CD4-positive, alpha-beta memory T cell (primary cell): Measurements from ENCODE around the gene TTC17. TPM values are rescaled to one million over a fixed set of nuclear protein-coding genes. Genes with fewer than 3 reads are reported as not detected.
"Not testable (repeated sequence)": the region's sequence is repeated elsewhere in the genome, so short reads cannot be mapped to it uniquely, and the experiment has no call there.

Experiments
- CTCF ChIA-PET: fragments of 350-600 bp; sonication (Branson Sonifier 250); formaldehyde crosslinking; loops from one replicate; lab custom pipeline; 2021; ENCODE audit warnings: inconsistent platforms; ENCODE audit not compliant: partially characterized antibody; lab: Charles Lee
- POLR2A ChIA-PET: fragments of 350-600 bp; sonication (Branson Sonifier 250); formaldehyde crosslinking; loops from one replicate; lab custom pipeline; 2021; ENCODE audit not compliant: partially characterized antibody; lab: Charles Lee
- DNase-seq, 5 donors: peaks; one replicate each; pipeline versions ENCODE4 v3.0.0 to v3.0.0-alpha.2; 2020 to 2022; ENCODE audit warnings: mixed read lengths in 1 of 5
- H3K27ac ChIP-seq: one replicate; pipeline ENCODE4 v1.7.0; 2013; ENCODE audit warnings: low read depth, low read length
- H3K27me3 ChIP-seq: 2 replicates; pipeline ENCODE4 v1.7.0; 2013; ENCODE audit warnings: mild to moderate bottlenecking, low read length, moderate library complexity; ENCODE audit not compliant: insufficient read depth
- H3K36me3 ChIP-seq: 2 replicates; pipeline ENCODE4 v1.7.0; 2013; ENCODE audit warnings: mild to moderate bottlenecking, low read length, moderate library complexity; ENCODE audit not compliant: insufficient read depth
- H3K4me1 ChIP-seq: 2 replicates; pipeline ENCODE4 v1.7.0; 2013; ENCODE audit warnings: mild to moderate bottlenecking, low read length, moderate library complexity; ENCODE audit not compliant: insufficient read depth
- H3K4me3 ChIP-seq, 2 donors: one replicate each; pipeline ENCODE4 v1.7.0; 2013; ENCODE audit warnings: low read length in 2 of 2, mild to moderate bottlenecking in 1 of 2
- H3K9me3 ChIP-seq, 2 donors: one replicate each; pipeline ENCODE4 v1.7.0; 2013; ENCODE audit warnings: low read length in 2 of 2, control low read depth in 1 of 2; ENCODE audit not compliant: control insufficient read depth in 1 of 2
- H3K27ac Mint-ChIP-seq, 7 donors: one replicate each; pipeline ENCODE4 v1.8.0; 2020 to 2021; ENCODE audit warnings: mixed read lengths in 7 of 7, mild to moderate bottlenecking in 6 of 7, inconsistent platforms in 3 of 7, moderate library complexity in 3 of 7
- H3K27me3 Mint-ChIP-seq, 2 donors: one replicate each; pipeline ENCODE4 v1.8.0; 2020 to 2021; ENCODE audit warnings: mixed read lengths in 2 of 2
- H3K36me3 Mint-ChIP-seq, 2 donors: one replicate each; pipeline ENCODE4 v1.8.0; 2020 to 2021; ENCODE audit warnings: mixed read lengths in 2 of 2, inconsistent platforms in 1 of 2, mild to moderate bottlenecking in 1 of 2
- H3K4me1 Mint-ChIP-seq, 4 donors: one replicate each; pipeline ENCODE4 v1.8.0; 2020 to 2021; ENCODE audit warnings: mixed read lengths in 4 of 4, mild to moderate bottlenecking in 1 of 4
- H3K4me3 Mint-ChIP-seq, 8 donors: one replicate each; pipeline ENCODE4 v1.8.0; 2020 to 2021; ENCODE audit warnings: mixed read lengths in 8 of 8, mild to moderate bottlenecking in 7 of 8, moderate library complexity in 6 of 8, inconsistent platforms in 3 of 8
- H3K9me3 Mint-ChIP-seq, 8 donors: one replicate each; pipeline ENCODE4 v1.8.0; 2020 to 2021; ENCODE audit warnings: mixed read lengths in 8 of 8, mild to moderate bottlenecking in 5 of 8, inconsistent platforms in 3 of 8, moderate library complexity in 1 of 8
- intact Hi-C: fragments of 100-400 bp; cut with micrococcal nuclease; formaldehyde crosslinking; loops from one replicate; pipeline ENCODE4 v1.15.1; 2023
- polyA plus RNA-seq, 2 donors: library from polyadenylated mRNA; unstranded; fragments of 300-500 nt; fragmentation: Illumina TruSeq; gene quantifications; one replicate each; pipeline ENCODE4 v1.2.3, GENCODE V29; 2021
- total RNA-seq, 2 experiments: library from RNA; stranded (reverse); gene quantifications; one replicate each; pipeline ENCODE4 v1.2.3, GENCODE V29; 2021

TTC17 gene
- total and polyA plus RNA-seq, 4 experiments from 2014 or later = 50.7 to 112 (median 82.0) TPM

DNA sequence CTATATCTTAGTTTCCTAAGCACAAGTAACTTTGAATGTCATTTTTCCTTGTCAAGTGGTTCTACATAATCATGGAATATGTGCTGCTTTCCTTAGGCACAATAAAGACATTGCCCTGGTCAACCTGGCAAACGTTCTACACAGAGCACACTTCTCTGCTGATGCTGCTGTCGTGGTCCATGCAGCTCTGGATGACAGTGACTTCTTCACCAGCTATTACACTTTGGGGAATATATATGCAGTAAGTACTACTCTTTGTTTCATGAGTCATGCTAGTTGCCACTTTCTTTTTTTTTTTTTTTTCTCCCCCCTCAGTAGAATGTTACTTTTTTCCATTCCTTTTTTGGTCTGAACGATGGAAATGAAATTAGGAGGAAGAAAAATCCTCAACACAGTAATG lies 38.5 kb downstream of the TTC17 start:
- peaks cover 55% of the 10 kb centered on the region for H3K36me3 ChIP-seq
- ChIA-PET POLR2A (no interaction called here), CTCF (no interaction called here)
- Mint-ChIP-seq H3K4me1 (peaks cover 7 to 10% (median 9%) of the 10 kb centered on the region in 4 donors), H3K27ac (no peak overlapping the region), H3K27me3 (no peaks in the 10 kb centered on the region), H3K4me3 (no peak overlapping the region), H3K9me3 (peaks cover 0 to 1% (median 0%) of the 10 kb centered on the region in 8 donors), H3K36me3 (peaks cover 64 to 88% of the 10 kb centered on the region in 2 donors)
- H3K27me3 ChIP-seq = no peaks in the 10 kb centered on the region
- H3K27ac ChIP-seq = no peak overlapping the region
- no peak overlapping the region for H3K4me3 ChIP-seq
- DNase-seq = no peak
- H3K9me3 ChIP-seq = no peaks in the 10 kb centered on the region
- intact Hi-C loops = no loop called here
- peaks cover 12% of the 10 kb centered on the region for H3K4me1 ChIP-seq

DNA sequence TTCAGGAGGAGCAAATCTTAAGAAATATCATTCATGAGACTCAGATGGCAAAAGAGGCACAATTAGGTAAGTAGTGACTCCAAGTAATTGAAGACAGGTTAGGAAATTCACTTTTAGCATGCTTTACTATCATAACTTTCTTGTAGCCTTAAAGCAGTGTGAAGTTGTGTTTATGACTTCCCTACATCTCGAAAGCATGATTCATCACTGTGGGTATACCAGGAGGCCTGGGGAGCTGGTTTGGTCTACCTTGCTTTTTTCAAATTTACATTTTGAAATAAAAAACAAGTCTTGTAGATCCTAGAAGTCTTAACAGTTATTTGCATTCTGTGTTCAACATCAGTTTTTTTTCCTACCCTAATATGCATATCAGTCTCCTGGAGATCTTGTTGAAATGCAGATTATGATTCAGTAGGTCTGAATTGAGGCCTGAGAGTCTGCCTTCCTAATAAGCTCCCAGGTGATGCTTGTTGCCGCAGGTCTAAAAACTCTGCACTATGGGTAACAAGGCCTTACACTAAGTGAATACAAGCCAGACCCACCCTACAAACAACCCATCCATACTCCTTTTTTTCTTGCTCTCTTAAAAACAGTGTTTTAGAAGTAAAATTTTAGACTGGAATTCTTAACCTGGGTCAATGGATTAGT lies 41.4 kb downstream of the TTC17 start:
- CTCF ChIA-PET = no interaction called here
- H3K27ac Mint-ChIP-seq = peak overlapping the region in 1 of 7 donors; percentile 23

DNA sequence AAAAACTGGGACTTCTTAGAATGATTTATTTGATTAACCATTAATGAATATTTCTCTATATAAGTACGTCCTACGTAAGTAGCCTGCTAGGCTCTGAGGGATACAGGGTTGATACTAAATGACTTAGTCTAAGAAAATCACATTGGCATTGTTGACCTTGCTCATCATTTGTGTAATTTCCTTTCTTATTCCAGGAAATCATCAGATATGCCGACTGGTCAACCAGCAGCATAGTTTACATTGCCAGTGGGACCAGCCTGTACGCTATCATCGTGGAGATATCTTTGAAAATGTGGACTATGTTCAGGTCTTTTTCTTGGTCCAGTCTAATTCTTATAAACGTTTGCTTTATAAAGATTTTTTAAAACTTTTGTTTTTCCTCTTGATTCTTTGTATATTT lies 42.5 kb downstream of the TTC17 start:
- no peak overlapping the region for H3K4me3 Mint-ChIP-seq
- no peaks in the 10 kb centered on the region for H3K9me3 ChIP-seq
- no peaks in the 10 kb centered on the region for H3K9me3 Mint-ChIP-seq
- H3K36me3 ChIP-seq = peaks cover 74% of the 10 kb centered on the region
- H3K27ac Mint-ChIP-seq = peak overlapping the region in 1 of 7 donors; percentile 59
- H3K27me3 Mint-ChIP-seq = no peaks in the 10 kb centered on the region
- no peak overlapping the region for H3K4me3 ChIP-seq
- H3K27me3 ChIP-seq = no peaks in the 10 kb centered on the region
- intact Hi-C loops = no loop called here
- no peaks in the 10 kb centered on the region for H3K4me1 ChIP-seq
- no peak for DNase-seq
- peaks cover 70 to 94% of the 10 kb centered on the region in 2 donors for H3K36me3 Mint-ChIP-seq
- POLR2A ChIA-PET = no interaction called here
- H3K4me1 Mint-ChIP-seq = peaks cover 0 to 4% (median 1%) of the 10 kb centered on the region in 4 donors
- H3K27ac ChIP-seq = no peak overlapping the region
- CTCF ChIA-PET = no interaction called here

More for the DNA sequence above, 41.4 kb downstream of the TTC17 start:
- POLR2A ChIA-PET = no interaction called here
- peaks cover 64% of the 10 kb centered on the region for H3K36me3 ChIP-seq
- peaks cover 0 to 4% (median 1%) of the 10 kb centered on the region in 4 donors for H3K4me1 Mint-ChIP-seq
- H3K27me3 ChIP-seq = no peaks in the 10 kb centered on the region
- no peak overlapping the region for H3K27ac ChIP-seq
- peaks cover 63 to 90% of the 10 kb centered on the region in 2 donors for H3K36me3 Mint-ChIP-seq
- H3K4me3 Mint-ChIP-seq = no peak overlapping the region
- no peaks in the 10 kb centered on the region for H3K9me3 Mint-ChIP-seq
- intact Hi-C loops = no loop called here
- H3K9me3 ChIP-seq = no peaks in the 10 kb centered on the region
- H3K4me1 ChIP-seq = no peaks in the 10 kb centered on the region
- H3K27me3 Mint-ChIP-seq = no peaks in the 10 kb centered on the region
- no peak overlapping the region for H3K4me3 ChIP-seq
- no peak for DNase-seq

DNA sequence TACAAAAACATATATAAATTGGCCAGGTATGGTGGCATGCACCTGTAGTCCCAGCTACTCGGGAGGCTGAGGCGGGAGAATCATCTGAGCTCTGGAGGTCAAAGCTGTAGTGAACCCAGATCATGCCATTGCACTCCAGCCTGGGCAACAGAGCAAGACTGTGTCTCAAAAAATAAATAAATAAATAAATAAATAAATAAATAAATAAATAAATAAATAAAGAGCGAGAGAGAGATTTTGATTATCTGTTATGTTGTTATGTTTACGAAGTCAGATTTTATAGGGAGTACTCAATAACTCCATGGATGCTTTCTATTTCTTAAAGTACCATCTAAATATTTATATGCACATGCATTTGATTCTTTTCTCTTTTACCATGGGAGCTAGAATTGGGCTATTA lies 43.1 kb downstream of the TTC17 start:
- H3K9me3 ChIP-seq, intact Hi-C loops, CTCF ChIA-PET, H3K27ac Mint-ChIP-seq, H3K4me3 Mint-ChIP-seq, POLR2A ChIA-PET, H3K4me1 Mint-ChIP-seq, H3K27ac ChIP-seq, H3K4me3 ChIP-seq, H3K27me3 Mint-ChIP-seq, DNase-seq, H3K4me1 ChIP-seq, H3K9me3 Mint-ChIP-seq, H3K27me3 ChIP-seq: not testable (repeated sequence)
- peaks cover 70% of the 10 kb centered on the region for H3K36me3 ChIP-seq
- H3K36me3 Mint-ChIP-seq = peaks cover 69 to 93% of the 10 kb centered on the region in 2 donors

DNA sequence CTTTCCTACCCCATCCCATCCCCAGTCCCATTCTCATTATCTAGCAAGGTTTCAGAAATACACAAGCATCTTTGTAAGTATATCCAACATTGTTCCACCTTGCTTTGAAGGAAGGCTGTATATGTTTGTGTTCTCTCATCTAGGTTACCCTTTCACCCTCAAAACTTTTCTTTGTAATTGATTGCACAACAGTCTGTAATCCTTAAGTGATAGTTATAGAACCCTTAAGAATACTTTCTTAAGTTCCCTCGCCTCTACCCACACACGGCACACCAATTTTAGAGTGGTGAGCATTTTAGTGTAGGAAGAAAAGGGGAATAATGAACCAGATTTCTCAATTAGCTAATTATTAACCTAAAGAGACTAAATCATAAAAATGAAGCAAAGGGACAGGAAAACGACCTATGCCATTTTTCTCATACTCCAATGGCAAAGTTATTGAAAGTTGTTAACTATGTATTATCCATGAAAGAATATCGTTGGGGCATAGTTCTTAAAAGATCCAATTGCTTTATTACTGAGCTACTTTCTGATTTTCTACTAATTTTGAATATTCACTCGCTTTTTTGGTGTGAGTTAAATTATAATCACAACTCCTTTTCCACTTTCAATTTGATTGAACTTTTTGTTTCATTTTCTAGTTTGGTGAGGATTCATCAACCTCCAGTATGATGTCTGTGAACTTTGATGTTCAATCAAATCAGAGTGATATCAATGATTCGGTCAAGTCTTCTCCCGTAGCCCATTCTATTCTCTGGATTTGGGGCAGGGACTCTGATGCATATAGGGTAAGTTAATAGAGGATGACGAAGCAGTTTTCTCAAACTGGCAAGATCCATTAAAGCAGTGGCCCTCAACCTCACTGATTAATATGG lies 44.9 kb downstream of the TTC17 start:
- DNase-seq = no peak
- peaks cover 59% of the 10 kb centered on the region for H3K36me3 ChIP-seq
- ChIA-PET CTCF (interaction anchor here (1.6 kb wide), 1 partner anchor 14 kb away, joined by 5 read pairs; no protein-coding TSS in a partner anchor), POLR2A (no interaction called here)
- H3K9me3 ChIP-seq = no peaks in the 10 kb centered on the region
- no peak overlapping the region for H3K27ac ChIP-seq
- Mint-ChIP-seq H3K4me1 (peaks cover 0 to 4% (median 1%) of the 10 kb centered on the region in 4 donors), H3K27me3 (no peaks in the 10 kb centered on the region), H3K27ac (peak overlapping the region in 2 of 7 donors; percentile 6 to 35), H3K4me3 (no peak overlapping the region), H3K36me3 (peaks cover 62 to 88% of the 10 kb centered on the region in 2 donors), H3K9me3 (no peaks in the 10 kb centered on the region)
- intact Hi-C loops = no loop called here
- no peaks in the 10 kb centered on the region for H3K4me1 ChIP-seq
- no peak overlapping the region for H3K4me3 ChIP-seq
- H3K27me3 ChIP-seq = no peaks in the 10 kb centered on the region

DNA sequence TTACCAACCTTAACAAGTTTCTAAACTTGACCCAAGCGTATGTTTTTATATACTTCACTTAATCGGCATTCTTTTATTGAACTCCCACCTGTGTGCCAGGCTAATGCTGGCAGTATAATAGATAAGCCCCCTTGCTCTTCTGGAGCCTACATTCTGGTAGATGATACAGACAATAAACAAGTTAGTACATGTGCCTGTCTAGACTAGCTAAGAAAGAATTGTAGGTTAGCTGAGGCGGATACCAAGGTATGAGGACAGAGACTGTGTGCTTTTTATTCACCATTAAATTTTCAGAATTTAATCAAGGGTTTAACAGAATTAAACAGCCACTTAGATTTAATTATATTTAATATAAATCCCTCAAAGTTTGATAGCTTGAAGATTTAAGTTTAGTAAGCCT lies 45.7 kb downstream of the TTC17 start:
- POLR2A ChIA-PET = no interaction called here
- H3K4me1 Mint-ChIP-seq = peaks cover 0 to 4% (median 1%) of the 10 kb centered on the region in 4 donors
- H3K36me3 Mint-ChIP-seq = peaks cover 64 to 87% of the 10 kb centered on the region in 2 donors
- Histone ChIP-seq H3K27me3 (no peaks in the 10 kb centered on the region), H3K9me3 (no peaks in the 10 kb centered on the region), H3K36me3 (peaks cover 59% of the 10 kb centered on the region), H3K4me1 (no peaks in the 10 kb centered on the region), H3K27ac (no peak overlapping the region), H3K4me3 (no peak overlapping the region)
- DNase-seq = no peak
- no peak overlapping the region for H3K27ac Mint-ChIP-seq
- no peaks in the 10 kb centered on the region for H3K9me3 Mint-ChIP-seq
- H3K27me3 Mint-ChIP-seq = no peaks in the 10 kb centered on the region
- CTCF ChIA-PET = no interaction called here
- H3K4me3 Mint-ChIP-seq = no peak overlapping the region
- intact Hi-C loops = no loop called here

DNA sequence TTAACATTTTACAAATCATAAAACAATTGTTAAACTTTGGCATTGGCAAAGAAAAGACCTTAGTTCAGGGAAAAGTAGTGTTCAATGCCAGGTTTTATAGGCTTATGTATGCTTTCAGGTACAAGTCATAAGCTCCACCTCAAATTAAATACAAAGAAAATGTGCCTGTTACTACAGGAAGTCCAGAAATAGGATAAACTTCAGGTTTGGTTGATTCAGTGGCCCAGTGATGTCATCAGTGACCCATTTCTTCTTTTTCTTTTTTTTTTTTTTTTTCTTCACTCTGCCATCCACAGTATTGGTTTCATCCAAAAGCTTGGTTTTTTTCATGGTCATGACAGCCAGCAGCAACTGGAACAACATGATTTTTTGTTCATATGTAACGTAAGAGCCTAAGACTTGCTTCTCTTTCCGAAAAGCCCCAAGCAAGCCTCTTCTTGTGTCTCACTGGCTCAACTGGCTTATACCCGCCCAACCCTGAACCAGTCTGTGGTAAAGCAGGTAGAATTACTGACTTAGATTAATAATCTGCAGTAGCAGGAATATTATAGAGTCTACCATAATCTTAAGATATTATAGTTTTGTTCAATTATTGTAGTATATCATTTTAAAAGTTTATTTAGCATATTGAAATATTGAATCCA lies 46.2 kb downstream of the TTC17 start:
- no peak for DNase-seq
- H3K9me3 Mint-ChIP-seq = no peaks in the 10 kb centered on the region
- Histone ChIP-seq H3K4me1 (no peaks in the 10 kb centered on the region), H3K36me3 (peaks cover 55% of the 10 kb centered on the region), H3K9me3 (no peaks in the 10 kb centered on the region), H3K27me3 (no peaks in the 10 kb centered on the region), H3K27ac (no peak overlapping the region), H3K4me3 (no peak overlapping the region)
- CTCF ChIA-PET = no interaction called here
- POLR2A ChIA-PET = no interaction called here
- intact Hi-C loops = no loop called here
- H3K27me3 Mint-ChIP-seq = no peaks in the 10 kb centered on the region
- no peak overlapping the region for H3K27ac Mint-ChIP-seq
- peaks cover 63 to 87% of the 10 kb centered on the region in 2 donors for H3K36me3 Mint-ChIP-seq
- no peak overlapping the region for H3K4me3 Mint-ChIP-seq
- H3K4me1 Mint-ChIP-seq = peaks cover 0 to 4% (median 1%) of the 10 kb centered on the region in 4 donors
